GM20000 (cell line): ENCODE results near the gene MTA2.

Experiments
- DNase-seq: peaks from one replicate; pipeline ENCODE4 v3.0.0; 2012; ENCODE audit warnings: low spot score
- TF ChIP-seq, protein P1 (sequence below): IDR thresholded peaks from 2 replicates; pipeline ENCODE4 v1.5.1; 2012; ENCODE audit warnings: mild to moderate bottlenecking, control low read depth; ENCODE audit errors: extremely low read depth, missing control alignments

MTA2 gene

DNA sequence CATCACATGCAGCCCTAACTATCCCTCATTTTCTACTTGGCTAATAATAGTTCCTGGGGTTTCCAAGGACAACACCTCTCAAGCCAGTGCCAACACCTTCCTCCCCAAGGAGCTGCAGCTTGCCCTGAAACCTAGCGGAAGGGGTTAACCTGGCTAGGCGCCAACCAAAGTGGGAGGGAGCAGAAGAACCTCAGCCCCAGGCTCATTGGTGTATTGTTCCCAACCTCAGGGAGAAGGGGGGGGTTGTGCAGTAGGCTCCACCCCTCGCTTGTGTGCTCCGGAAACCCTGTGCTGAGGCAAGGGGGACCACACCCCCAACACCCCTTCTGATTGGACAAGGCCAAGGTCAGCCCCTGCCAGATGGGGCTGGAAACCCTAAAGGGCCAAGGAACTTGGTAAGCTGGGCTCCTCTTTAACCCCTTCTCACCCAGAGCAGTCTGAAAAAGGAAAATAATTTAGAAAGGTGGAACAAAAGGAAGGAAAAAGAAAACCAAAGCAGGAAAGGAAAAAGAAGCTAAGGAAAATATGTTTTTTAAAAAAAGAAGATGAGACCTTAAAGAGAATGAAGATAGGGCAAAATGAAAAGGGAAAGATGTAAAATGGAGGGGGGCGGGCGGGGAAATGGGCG lies 2.5 kb downstream of the MTA2 start:
- peak; percentile 94 for DNase-seq
- TF ChIP-seq, protein P1, sequence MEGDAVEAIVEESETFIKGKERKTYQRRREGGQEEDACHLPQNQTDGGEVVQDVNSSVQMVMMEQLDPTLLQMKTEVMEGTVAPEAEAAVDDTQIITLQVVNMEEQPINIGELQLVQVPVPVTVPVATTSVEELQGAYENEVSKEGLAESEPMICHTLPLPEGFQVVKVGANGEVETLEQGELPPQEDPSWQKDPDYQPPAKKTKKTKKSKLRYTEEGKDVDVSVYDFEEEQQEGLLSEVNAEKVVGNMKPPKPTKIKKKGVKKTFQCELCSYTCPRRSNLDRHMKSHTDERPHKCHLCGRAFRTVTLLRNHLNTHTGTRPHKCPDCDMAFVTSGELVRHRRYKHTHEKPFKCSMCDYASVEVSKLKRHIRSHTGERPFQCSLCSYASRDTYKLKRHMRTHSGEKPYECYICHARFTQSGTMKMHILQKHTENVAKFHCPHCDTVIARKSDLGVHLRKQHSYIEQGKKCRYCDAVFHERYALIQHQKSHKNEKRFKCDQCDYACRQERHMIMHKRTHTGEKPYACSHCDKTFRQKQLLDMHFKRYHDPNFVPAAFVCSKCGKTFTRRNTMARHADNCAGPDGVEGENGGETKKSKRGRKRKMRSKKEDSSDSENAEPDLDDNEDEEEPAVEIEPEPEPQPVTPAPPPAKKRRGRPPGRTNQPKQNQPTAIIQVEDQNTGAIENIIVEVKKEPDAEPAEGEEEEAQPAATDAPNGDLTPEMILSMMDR = no peak

GRCh38 chr11:62595124-62595523 lies 6.5 kb downstream of the MTA2 start:
- DNase-seq = no peak
- TF ChIP-seq, protein P1 = no peak

DNA sequence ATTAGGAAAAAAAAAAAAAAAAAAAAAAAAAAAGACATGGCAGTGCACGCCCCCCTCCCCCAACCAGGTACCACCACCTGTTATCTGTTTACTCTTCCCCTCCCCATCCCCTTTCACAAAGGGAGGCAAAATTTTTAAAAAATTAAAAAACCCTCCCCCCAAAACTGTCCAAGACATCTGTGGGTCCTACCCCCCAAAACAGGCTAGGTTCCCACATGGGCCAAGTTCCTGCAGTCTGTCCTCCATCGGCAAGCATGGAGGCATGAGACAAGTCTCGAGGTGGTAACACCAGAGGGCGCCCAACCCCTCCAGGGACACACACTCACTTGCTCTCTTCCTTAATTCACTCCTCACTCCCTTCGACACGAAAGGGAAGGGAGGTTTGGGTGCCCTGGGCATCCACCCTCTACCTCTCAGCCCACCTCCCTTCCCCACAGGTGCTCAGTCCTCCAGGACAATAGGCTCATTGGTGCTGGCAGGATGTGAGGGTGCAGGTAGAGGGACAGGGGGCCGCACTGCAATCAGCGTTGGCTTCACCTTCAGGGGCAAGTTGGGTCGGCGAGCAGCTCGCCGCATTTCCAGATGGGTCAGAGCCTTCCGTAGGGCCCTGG lies 8.1 kb downstream of the MTA2 start:
- peak; percentile 59 for DNase-seq
- TF ChIP-seq, protein P1 = peak; percentile 56

DNA sequence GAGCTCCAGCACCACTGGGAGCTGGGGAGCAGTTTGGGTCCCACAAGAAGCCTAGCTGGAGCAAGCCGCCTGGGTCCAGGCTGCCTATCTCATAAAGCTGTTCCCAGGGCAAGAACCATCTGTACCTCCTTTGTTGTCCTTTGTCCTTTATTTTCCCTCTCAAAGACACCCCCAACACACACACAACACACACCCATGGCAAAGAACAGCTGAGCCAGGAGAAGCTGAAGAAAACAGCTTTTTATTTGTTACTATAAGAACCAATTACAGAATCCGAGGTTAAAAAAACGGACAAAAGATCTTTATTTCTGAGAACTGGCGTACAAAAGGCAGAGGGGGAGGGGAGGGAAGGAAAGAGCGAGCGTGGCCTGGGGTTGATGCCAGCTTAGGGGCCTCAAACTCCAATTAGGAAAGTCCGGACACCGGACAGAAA lies 8.7 kb downstream of the MTA2 start:
- TF ChIP-seq, protein P1 = no peak
- no peak for DNase-seq

DNA sequence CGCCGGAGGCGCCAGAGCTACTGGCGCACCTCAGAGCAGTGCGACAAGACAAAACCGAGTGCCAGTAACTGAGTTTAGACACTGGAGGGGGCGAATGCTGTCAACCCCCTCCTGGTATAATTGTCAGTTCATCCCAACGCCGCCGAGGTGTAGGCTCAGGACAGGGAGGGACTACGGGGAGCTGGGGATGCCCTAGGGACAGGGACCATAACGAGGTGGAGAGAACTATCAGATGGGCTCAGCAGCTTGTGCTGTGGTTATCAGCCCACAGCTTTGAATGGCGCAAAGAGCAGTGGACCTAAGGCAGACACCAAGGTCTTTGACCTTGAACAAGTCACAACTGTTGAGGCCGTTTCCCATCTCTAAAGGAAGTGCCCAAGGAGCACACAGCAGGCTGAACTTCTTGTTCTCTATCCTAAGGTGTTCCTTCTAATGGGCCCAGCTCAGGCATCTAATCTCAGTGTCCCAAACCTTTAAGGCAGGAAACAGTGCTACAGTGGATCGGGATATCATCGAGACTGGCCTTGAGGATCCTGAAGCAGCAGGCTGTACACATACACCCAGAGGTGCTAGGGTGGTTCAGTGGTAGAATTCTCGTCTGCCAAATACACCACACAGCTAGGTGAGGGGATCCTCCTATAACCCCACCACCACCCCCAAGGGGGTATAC lies 9.4 kb downstream of the MTA2 start:
- no peak for DNase-seq
- TF ChIP-seq, protein P1 = no peak

- DNase-seq = peak; percentile 88
- TF ChIP-seq, protein P1 = no peak
Observed at GRCh38 chr11:62591448-62592145, 10.1 kb downstream of the MTA2 start, which contains the start of gene TUT1. Gene TUT1, minus strand, starts transcription at chr11:62591523. Its CDS starts 38 bp downstream, at chr11:62591485.
